ENCODE results near the gene AGPAT4.

The AGPAT4 gene

DNA sequence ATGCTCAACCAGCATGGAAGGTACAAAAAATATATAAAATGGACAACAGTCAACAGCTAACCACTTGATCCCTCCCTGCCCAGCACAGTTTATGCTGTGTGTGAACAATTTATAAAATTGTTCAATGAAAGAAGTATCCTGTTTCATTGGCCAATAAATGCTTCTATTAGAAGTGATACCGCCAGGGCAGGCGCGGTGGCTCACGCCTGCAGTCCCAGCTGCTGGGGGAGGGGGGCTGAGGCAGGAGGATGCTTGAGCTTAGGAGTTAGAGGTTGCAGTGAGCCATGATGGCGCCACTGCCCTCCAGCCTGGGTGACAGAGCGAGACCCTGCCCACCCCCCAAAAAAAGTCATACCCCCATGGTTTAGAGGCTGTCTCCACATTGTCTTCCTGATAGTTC, 4.6 kb downstream of the AGPAT4 start:
- TF ChIP-seq, protein P1, sequence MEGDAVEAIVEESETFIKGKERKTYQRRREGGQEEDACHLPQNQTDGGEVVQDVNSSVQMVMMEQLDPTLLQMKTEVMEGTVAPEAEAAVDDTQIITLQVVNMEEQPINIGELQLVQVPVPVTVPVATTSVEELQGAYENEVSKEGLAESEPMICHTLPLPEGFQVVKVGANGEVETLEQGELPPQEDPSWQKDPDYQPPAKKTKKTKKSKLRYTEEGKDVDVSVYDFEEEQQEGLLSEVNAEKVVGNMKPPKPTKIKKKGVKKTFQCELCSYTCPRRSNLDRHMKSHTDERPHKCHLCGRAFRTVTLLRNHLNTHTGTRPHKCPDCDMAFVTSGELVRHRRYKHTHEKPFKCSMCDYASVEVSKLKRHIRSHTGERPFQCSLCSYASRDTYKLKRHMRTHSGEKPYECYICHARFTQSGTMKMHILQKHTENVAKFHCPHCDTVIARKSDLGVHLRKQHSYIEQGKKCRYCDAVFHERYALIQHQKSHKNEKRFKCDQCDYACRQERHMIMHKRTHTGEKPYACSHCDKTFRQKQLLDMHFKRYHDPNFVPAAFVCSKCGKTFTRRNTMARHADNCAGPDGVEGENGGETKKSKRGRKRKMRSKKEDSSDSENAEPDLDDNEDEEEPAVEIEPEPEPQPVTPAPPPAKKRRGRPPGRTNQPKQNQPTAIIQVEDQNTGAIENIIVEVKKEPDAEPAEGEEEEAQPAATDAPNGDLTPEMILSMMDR (IDR thresholded peaks at IDR 0.05; ENCODE audit: insufficient read depth, missing control alignments): no peak

DNA sequence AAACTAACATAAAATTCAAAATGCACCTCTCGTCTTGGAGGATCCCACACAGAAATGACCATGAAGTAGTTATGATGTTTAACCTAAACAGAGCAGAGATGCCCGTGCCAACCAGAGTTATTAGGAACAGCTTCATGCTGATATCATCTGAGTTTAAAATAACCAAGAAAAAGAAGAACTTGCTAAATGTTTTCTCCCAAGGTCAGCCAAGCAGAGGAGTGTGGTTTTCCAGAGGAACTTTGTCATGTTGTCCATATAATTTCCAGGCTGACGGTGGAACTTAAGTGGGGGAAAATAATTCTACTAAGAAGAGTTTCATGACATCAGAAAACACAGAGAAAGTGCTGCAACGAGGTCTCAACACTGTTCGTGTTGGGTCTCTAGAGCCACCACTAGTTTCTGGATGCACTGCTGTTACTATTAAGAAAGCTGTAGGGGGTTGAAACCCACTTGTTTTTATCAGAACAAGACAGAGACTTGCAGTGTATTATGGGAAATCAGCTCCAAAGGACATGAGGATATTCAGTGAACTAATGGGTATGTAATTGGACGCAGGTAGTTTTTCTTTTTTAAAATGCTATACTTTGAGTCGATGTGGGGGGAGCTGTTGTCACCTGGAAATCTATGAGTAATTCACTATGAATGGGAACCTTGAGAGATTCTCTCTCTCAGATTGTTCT, 5.2 kb downstream of the AGPAT4 start:
- FAIRE-seq (no peak), DNase-seq (ENCODE audit: insufficient read length, low spot score) (no peak)
- TF ChIP-seq, protein P1 (IDR thresholded peaks at IDR 0.05; ENCODE audit: insufficient read depth, missing control alignments): no peak

More for the DNA sequence above, 4.6 kb downstream of the AGPAT4 start:
- DNase-seq (ENCODE audit: insufficient read length, low spot score) (no peak), FAIRE-seq (no peak)

DNA sequence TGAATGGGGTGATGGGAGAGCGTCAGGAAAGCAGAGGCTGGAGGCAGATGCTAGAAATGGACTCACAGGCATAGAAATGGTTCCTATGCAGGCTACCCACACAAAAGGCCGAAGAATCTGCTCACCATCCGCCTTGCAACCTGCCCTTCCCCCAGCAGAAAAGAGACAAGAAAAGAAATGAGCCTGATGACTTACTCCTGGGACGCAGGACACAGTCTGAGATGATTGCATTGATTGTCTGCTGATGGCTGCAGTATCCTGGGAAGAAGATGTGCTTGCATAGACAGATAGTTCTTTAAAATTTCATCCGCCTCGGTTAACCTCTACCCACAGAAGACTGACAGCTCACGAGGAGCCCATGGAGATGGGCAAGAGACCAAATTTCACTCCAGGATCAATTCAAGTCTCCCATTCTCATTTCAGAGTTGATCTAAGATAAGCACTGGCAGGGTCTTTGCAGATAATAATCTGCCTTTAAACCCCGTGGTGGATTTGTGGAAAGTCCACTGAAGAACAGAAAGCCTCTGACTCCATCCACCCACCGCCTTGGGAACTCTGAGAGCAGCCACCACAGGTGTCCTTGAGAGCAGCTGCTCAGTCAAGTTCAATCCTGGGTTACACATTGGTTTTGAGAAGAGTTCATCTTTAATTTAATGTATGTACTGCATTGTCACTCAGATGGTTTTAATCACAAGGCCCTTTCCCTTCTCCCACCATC, 7.2 kb downstream of the AGPAT4 start:
- DNase-seq (ENCODE audit: insufficient read length, low spot score) (no peak), FAIRE-seq (no peak)
- TF ChIP-seq, protein P1 (IDR thresholded peaks at IDR 0.05; ENCODE audit: insufficient read depth, missing control alignments): no peak

DNA sequence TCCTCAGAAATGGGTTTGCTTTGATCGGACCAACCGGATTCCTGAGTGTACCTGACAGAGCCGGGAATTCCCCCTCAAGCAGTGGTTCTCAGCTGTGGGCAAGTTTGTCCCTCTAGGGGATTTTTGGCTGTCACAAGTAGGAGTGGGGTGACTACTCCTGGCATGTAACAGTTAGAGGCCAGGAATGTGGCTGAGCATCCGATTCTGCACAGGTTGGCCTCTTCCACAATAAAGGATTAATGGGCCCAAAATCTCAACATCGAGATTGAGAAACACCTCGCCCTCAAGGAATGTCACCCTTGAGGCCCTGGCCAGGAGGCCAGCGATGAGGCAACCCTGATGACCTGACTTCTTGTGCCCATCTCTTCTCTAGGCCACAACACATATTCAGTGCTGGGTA, 7.9 kb downstream of the AGPAT4 start:
- FAIRE-seq (no peak), DNase-seq (ENCODE audit: insufficient read length, low spot score) (no peak)
- TF ChIP-seq, protein P1 (IDR thresholded peaks at IDR 0.05; ENCODE audit: insufficient read depth, missing control alignments): no peak

DNA sequence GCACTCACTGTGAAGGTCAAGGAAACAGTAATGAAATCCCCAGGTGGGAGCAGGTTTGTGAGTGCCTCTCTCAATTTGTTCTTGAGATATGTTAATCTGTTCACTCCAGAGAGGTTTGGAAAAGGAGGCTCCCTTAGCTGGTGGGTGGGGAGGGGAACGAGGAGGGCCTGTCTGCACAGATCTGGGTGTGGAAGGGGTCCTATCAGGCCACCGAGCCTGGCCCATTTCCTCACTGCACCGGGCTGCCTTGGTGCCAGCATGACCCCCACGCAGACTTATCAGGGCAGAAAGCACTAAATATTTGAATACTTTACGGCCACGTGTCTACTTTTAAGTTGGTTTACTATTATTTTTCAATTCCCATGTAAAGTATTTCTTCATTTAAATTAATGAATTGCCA, 8.3 kb downstream of the AGPAT4 start:
- FAIRE-seq (no peak), DNase-seq (ENCODE audit: insufficient read length, low spot score) (no peak)
- TF ChIP-seq, protein P1 (IDR thresholded peaks at IDR 0.05; ENCODE audit: insufficient read depth, missing control alignments): no peak

DNA sequence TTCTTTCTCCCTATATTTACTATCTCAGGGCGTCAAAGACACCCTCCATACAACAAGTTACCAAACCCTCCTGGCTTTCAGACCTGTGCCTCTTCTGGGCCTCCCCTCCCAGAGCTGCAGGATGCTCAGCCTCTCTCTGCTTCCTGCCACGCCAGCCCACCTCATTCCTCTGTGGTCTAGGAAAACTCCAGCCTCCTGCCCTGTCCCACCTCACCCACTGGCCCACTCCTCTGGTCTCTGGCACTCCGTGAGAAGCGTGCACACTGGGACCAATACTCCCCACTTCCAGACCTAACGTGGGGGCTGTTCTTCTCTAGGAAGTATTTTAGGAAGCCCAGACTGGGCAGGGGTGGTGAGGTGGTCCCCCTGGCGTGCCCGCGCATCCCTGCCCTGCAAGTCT, 9.7 kb downstream of the AGPAT4 start:
- TF ChIP-seq, protein P1 (IDR thresholded peaks at IDR 0.05; ENCODE audit: insufficient read depth, missing control alignments): no peak
- DNase-seq (ENCODE audit: insufficient read length, low spot score): no peak
- no peak for FAIRE-seq

DNA sequence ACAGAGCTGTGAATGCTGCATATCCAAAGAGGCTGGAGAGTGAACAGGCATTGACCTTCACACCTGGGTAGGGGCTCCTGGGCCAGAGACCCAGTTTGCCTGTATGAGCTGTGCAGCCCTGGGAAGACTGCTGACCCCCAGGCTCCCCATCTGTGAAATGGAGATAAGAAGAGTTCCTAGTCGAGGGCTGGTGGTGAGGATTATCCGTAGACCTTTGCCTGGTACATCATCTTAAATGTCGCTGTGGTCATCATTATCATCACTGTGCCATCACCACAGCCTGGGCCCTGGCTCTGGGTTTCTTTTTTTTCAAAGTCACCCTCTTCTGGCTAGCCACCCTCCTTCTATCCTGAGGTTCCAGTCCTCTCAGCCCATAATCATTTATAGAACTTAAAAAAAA, 12.0 kb downstream of the AGPAT4 start:
- TF ChIP-seq, protein P1 (IDR thresholded peaks at IDR 0.05; ENCODE audit: insufficient read depth, missing control alignments): no peak
- DNase-seq (ENCODE audit: insufficient read length, low spot score) (no peak), FAIRE-seq (no peak)
